Naive thymus-derived CD4-positive, alpha-beta T cell (primary cell): ENCODE results near the gene LEF1. TPM values are rescaled to one million over a fixed set of nuclear protein-coding genes. Genes with fewer than 3 reads are reported as not detected.
A peak's percentile ranks its signal among the peaks of the same experiment; 100 is the strongest.

ENCODE experiments used
- ATAC-seq: fragments of 150-1000 bp; cut with Tn5 transposase; 2 replicates; pipeline ENCODE4 v1.10.0; 2021; ENCODE audit warnings: mild to moderate bottlenecking, moderate library complexity
- CTCF ChIA-PET: fragments of 350-600 bp; sonication (Branson Sonifier 250); formaldehyde crosslinking; loops from one replicate; lab custom pipeline; 2021; ENCODE audit warnings: antibody characterized with exemption; lab: Charles Lee
- POLR2A ChIA-PET: fragments of 350-600 bp; sonication (Branson Sonifier 250); formaldehyde crosslinking; loops from one replicate; lab custom pipeline; 2021; ENCODE audit warnings: antibody characterized with exemption, inconsistent platforms; lab: Charles Lee
- DNase-seq, 9 donors: peaks; one replicate each; pipeline versions ENCODE4 v3.0.0 to v3.0.0-alpha.2; 2020 to 2022; ENCODE audit warnings: mixed read lengths in 1 of 9
- H3K27ac ChIP-seq: one replicate; pipeline ENCODE4 v1.7.0; 2013; ENCODE audit warnings: mild to moderate bottlenecking, low read depth, low read length, moderate library complexity
- H3K27me3 ChIP-seq, 2 donors: one replicate each; pipeline ENCODE4 v1.7.0; 2013; ENCODE audit warnings: low read length in 2 of 2, mild to moderate bottlenecking in 2 of 2, moderate library complexity in 2 of 2; ENCODE audit not compliant: control insufficient read depth in 2 of 2, insufficient read depth in 2 of 2
- H3K36me3 ChIP-seq, 3 experiments: 1 replicate in 2 of 3; 2 replicates in 1 of 3; pipeline ENCODE4 v1.7.0; 2013; ENCODE audit warnings: low read length in 3 of 3, mild to moderate bottlenecking in 3 of 3, moderate library complexity in 1 of 3; ENCODE audit not compliant: insufficient read depth in 3 of 3, control insufficient read depth in 2 of 3
- H3K4me1 ChIP-seq, 2 donors: one replicate each; pipeline ENCODE4 v1.7.0; 2013; ENCODE audit warnings: low read length in 2 of 2, mild to moderate bottlenecking in 2 of 2, moderate library complexity in 1 of 2; ENCODE audit not compliant: control insufficient read depth in 2 of 2, insufficient read depth in 2 of 2
- H3K4me3 ChIP-seq: 2 replicates; pipeline ENCODE4 v1.7.0; 2013; ENCODE audit warnings: mild to moderate bottlenecking, low read length
- H3K9me3 ChIP-seq, 3 experiments: 1 replicate in 2 of 3; 2 replicates in 1 of 3; pipeline ENCODE4 v1.7.0; 2013; ENCODE audit warnings: low read length in 3 of 3; ENCODE audit not compliant: control insufficient read depth in 2 of 3
- H3K27ac Mint-ChIP-seq, 9 donors: one replicate each; pipeline ENCODE4 v1.8.0; 2020 to 2022; ENCODE audit warnings: mixed read lengths in 9 of 9, mild to moderate bottlenecking in 8 of 9, moderate library complexity in 5 of 9, inconsistent platforms in 2 of 9
- H3K27me3 Mint-ChIP-seq, 5 donors: one replicate each; pipeline ENCODE4 v1.8.0; 2021 to 2022; ENCODE audit warnings: mixed read lengths in 5 of 5, mild to moderate bottlenecking in 1 of 5
- H3K36me3 Mint-ChIP-seq, 5 donors: one replicate each; pipeline ENCODE4 v1.8.0; 2020 to 2022; ENCODE audit warnings: mixed read lengths in 5 of 5, mild to moderate bottlenecking in 3 of 5, inconsistent platforms in 1 of 5
- H3K4me1 Mint-ChIP-seq, 7 donors: one replicate each; pipeline ENCODE4 v1.8.0; 2020 to 2022; ENCODE audit warnings: mixed read lengths in 7 of 7, mild to moderate bottlenecking in 3 of 7, inconsistent platforms in 1 of 7
- H3K4me3 Mint-ChIP-seq, 10 donors: one replicate each; pipeline ENCODE4 v1.8.0; 2020 to 2022; ENCODE audit warnings: mild to moderate bottlenecking in 10 of 10, mixed read lengths in 10 of 10, moderate library complexity in 6 of 10, inconsistent platforms in 2 of 10
- H3K9me3 Mint-ChIP-seq, 11 donors: one replicate each; pipeline ENCODE4 v1.8.0; 2020 to 2022; ENCODE audit warnings: mixed read lengths in 11 of 11, mild to moderate bottlenecking in 4 of 11, inconsistent platforms in 1 of 11, moderate library complexity in 1 of 11
- intact Hi-C, 2 donors: fragments of 100-400 bp; cut with micrococcal nuclease; formaldehyde crosslinking; loops; one replicate each; pipeline ENCODE4 v1.15.1; 2023
- polyA plus RNA-seq, 2 donors: library from polyadenylated mRNA; unstranded; fragments of 300-500 nt; fragmentation: Illumina TruSeq; gene quantifications; one replicate each; pipeline ENCODE4 v1.2.3, GENCODE V29; 2021
- total RNA-seq, 6 experiments: library from RNA in 5 of 6; stranded (reverse) in 5 of 6; gene quantifications; 1 replicate in 5 of 6; 2 replicates in 1 of 6; pipeline ENCODE4 v1.2.3 and lab custom pipeline; 2021 to 2026

Gene LEF1
- total RNA-seq (100 to 1,000 TPM; 270 to 830 (median 674) TPM), polyA plus RNA-seq (100 to 1,000 TPM; 637 to 928 TPM), total RNA-seq (lab: John Stamatoyannopoulos, UW) (743 reads per million, percentile 99 among the genes with 10 or more reads in this experiment)

DNA sequence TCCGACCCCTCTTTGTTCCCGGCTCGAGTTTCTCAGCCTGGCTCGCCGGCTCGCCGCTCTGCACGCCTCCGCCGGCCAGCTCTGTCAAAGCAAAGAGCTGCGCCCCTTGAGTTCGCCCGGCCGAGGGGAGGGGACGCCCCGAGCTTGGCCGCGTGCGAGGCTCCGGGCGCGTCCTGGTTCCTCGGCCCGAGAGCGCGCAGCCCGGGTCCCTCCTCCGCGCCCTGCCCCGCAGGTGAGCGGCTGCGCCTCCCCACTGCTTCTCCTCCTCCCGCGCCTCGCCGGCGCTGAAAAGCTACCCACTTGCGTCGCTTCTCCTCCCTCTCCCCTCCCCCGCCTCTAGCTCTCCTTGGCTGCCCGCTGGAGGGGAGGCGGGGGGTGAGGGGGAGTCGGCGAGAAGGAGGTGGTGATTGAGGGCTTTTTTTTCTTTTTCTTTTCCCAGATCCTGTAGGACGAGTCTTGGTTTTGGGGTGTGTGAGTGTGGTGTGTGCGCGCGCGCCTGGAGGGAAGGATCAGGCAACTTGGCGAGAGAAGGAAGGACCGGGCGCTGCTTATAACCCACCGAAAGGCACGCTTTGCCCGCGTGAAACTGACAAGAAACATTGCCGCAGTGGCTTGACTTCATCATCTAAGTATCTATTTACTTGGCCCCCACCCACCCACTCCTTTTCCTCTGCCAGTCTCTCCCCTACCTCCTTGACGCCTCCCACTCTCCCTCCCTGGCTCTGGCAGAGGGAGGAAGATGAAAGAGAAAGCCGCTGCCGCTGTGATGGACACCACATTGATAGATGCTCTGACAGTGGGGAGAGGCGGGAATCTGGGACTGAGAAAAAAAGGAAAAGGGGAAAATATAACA lies at the start of gene LEF1:
LEF1 (minus strand) TSS at position 262 of the 853 bp plus-strand sequence. CDS start 1,165 bp downstream, outside the sequence.
- Histone ChIP-seq H3K27me3 (no peaks in the 10 kb centered on the region), H3K9me3 (no peaks in the 10 kb centered on the region), H3K36me3 (peaks cover 0 to 43% (median 4%) of the 10 kb centered on the region in 3 experiments), H3K27ac (peak within 1 kb of the TSS; percentile 87), H3K4me1 (peaks cover 3 to 19% of the 10 kb centered on the region in 2 donors), H3K4me3 (peak within 1 kb of the TSS; percentile 86)
- peak within 1 kb of the TSS; percentile 89 to 100 (median 98) for H3K4me3 Mint-ChIP-seq
- peaks cover 20 to 41% (median 33%) of the 10 kb centered on the region in 7 donors for H3K4me1 Mint-ChIP-seq
- ChIA-PET CTCF (interaction anchor here (0.5 to 2.1 kb wide), 6 partner anchors 10 to 187 kb away, joined by 3 to 8 read pairs (median 4); no protein-coding TSS in a partner anchor), POLR2A (interaction anchor here (0.6 to 13.0 kb wide), 22 partner anchors 10 to 404 kb away, joined by 3 to 191 read pairs (median 4); no protein-coding TSS in a partner anchor)
- H3K27me3 Mint-ChIP-seq, result peaks cover 0 to 33% (median 0%) of the 10 kb centered on the region in 5 donors
- H3K36me3 Mint-ChIP-seq, result peaks cover 8 to 30% (median 21%) of the 10 kb centered on the region in 5 donors
- peak; percentile 53 to 84 (median 77) for DNase-seq
- peak; percentile 58 for ATAC-seq
- peaks cover 0 to 6% (median 0%) of the 10 kb centered on the region in 11 donors for H3K9me3 Mint-ChIP-seq
- peak within 1 kb of the TSS; percentile 89 to 99 (median 96) for H3K27ac Mint-ChIP-seq
- intact Hi-C loops, result loop anchor here in 1 of 2 donors (1.0 to 5.0 kb wide), 3 partner anchors 37 to 448 kb away; partner anchors contain the start of gene PAPSS1

- POLR2A ChIA-PET, result no interaction called here
- peaks cover 6 to 36% (median 13%) of the 10 kb centered on the region in 5 donors for H3K36me3 Mint-ChIP-seq
Measured at GRCh38 chr4:108216510-108216909, 47.8 kb upstream of the LEF1 start.

GRCh38 chr4:108215055-108215454 lies 46.3 kb upstream of the LEF1 start:
- intact Hi-C loops, result no loop called here
- H3K36me3 Mint-ChIP-seq, result peaks cover 6 to 41% (median 16%) of the 10 kb centered on the region in 5 donors
- peaks cover 0 to 4% of the 10 kb centered on the region in 2 donors for H3K4me1 ChIP-seq
- peaks cover 3 to 46% (median 37%) of the 10 kb centered on the region in 7 donors for H3K4me1 Mint-ChIP-seq
- no peak overlapping the region for H3K27ac ChIP-seq
- H3K4me3 Mint-ChIP-seq, result no peak overlapping the region
- peak overlapping the region in 1 of 9 donors; percentile 9 for H3K27ac Mint-ChIP-seq
- H3K9me3 Mint-ChIP-seq, result peaks cover 0 to 6% (median 0%) of the 10 kb centered on the region in 11 donors
- DNase-seq, result no peak
- no peaks in the 10 kb centered on the region for H3K9me3 ChIP-seq
- H3K4me3 ChIP-seq, result no peak overlapping the region
- POLR2A ChIA-PET, result interaction anchor here (1.7 kb wide), 1 partner anchor 10 kb away, joined by 5 read pairs; no protein-coding TSS in a partner anchor
- H3K27me3 Mint-ChIP-seq, result no peaks in the 10 kb centered on the region
- no peak for ATAC-seq
- no peaks in the 10 kb centered on the region for H3K27me3 ChIP-seq
- peaks cover 0 to 4% (median 0%) of the 10 kb centered on the region in 3 experiments for H3K36me3 ChIP-seq
- CTCF ChIA-PET, result interaction anchor here (0.5 kb wide), 1 partner anchor 1487 kb away, joined by 3 read pairs; no protein-coding TSS in a partner anchor

More at GRCh38 chr4:108216510-108216909, 47.8 kb upstream of the LEF1 start:
- Histone ChIP-seq H3K27me3 (no peaks in the 10 kb centered on the region), H3K9me3 (no peaks in the 10 kb centered on the region), H3K4me3 (no peak overlapping the region), H3K36me3 (peaks cover 0 to 2% (median 0%) of the 10 kb centered on the region in 3 experiments), H3K27ac (no peak overlapping the region), H3K4me1 (peaks cover 0 to 4% of the 10 kb centered on the region in 2 donors)
- H3K4me3 Mint-ChIP-seq, result no peak overlapping the region
- peaks cover 0 to 41% (median 30%) of the 10 kb centered on the region in 7 donors for H3K4me1 Mint-ChIP-seq
- H3K27ac Mint-ChIP-seq, result peak overlapping the region in 1 of 9 donors; percentile 28
- H3K9me3 Mint-ChIP-seq, result peaks cover 0 to 6% (median 0%) of the 10 kb centered on the region in 11 donors
- no peak for ATAC-seq
- DNase-seq, result no peak
- CTCF ChIA-PET, result no interaction called here
- intact Hi-C loops, result no loop called here
- no peaks in the 10 kb centered on the region for H3K27me3 Mint-ChIP-seq

- peak overlapping the region in 1 of 10 donors; percentile 18 for H3K4me3 Mint-ChIP-seq
- no peak overlapping the region for H3K4me3 ChIP-seq
- H3K9me3 Mint-ChIP-seq, result peaks cover 0 to 4% (median 0%) of the 10 kb centered on the region in 11 donors
- POLR2A ChIA-PET, result interaction anchor here (0.6 to 1.7 kb wide), 2 partner anchors 8 to 42 kb away, joined by 3 to 5 read pairs; no protein-coding TSS in a partner anchor
- H3K36me3 ChIP-seq, result peaks cover 0 to 4% (median 0%) of the 10 kb centered on the region in 3 experiments
- H3K9me3 ChIP-seq, result no peaks in the 10 kb centered on the region
- H3K27me3 ChIP-seq, result no peaks in the 10 kb centered on the region
- DNase-seq, result no peak
- intact Hi-C loops, result no loop called here
- CTCF ChIA-PET, result interaction anchor here (0.6 kb wide), 1 partner anchor 1603 kb away, joined by 3 read pairs; no protein-coding TSS in a partner anchor
- no peak for ATAC-seq
- H3K4me1 ChIP-seq, result peaks cover 0 to 4% of the 10 kb centered on the region in 2 donors
- H3K36me3 Mint-ChIP-seq, result peaks cover 8 to 42% (median 26%) of the 10 kb centered on the region in 5 donors
- H3K27ac Mint-ChIP-seq, result peak overlapping the region in 6 of 9 donors; percentile 40 to 87 (median 58)
- no peak overlapping the region for H3K27ac ChIP-seq
- no peaks in the 10 kb centered on the region for H3K27me3 Mint-ChIP-seq
- H3K4me1 Mint-ChIP-seq, result peaks cover 3 to 52% (median 45%) of the 10 kb centered on the region in 7 donors
Measured at GRCh38 chr4:108213723-108214122, 45.0 kb upstream of the LEF1 start.

DNA sequence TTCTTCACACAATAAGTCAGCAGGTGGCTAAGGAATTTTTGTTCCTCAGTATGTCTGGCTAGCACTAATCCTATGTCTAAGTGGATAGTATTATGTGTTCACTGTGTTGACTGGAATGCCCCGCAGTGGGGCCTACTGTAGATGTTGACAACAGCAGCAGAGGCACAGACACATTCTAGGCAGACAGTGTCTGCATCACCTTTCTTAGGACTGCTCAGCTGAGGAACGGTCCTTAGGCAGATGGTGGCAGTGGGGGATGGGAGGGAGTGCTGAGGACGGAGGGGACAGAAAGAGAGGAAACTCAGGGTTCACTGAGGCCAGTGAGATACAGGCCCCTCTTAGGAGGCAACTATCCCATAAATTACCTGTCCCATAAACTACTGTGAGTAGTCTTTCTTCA lies 44.6 kb upstream of the LEF1 start:
- POLR2A ChIA-PET, result interaction anchor here (0.6 kb wide), 1 partner anchor 42 kb away, joined by 3 read pairs; no protein-coding TSS in a partner anchor
- Histone ChIP-seq H3K9me3 (no peaks in the 10 kb centered on the region), H3K27me3 (no peaks in the 10 kb centered on the region), H3K27ac (no peak overlapping the region), H3K4me1 (peaks cover 0 to 4% of the 10 kb centered on the region in 2 donors), H3K4me3 (no peak overlapping the region), H3K36me3 (peaks cover 0 to 4% (median 0%) of the 10 kb centered on the region in 3 experiments)
- CTCF ChIA-PET, result no interaction called here
- H3K4me1 Mint-ChIP-seq, result peaks cover 3 to 53% (median 45%) of the 10 kb centered on the region in 7 donors
- peak overlapping the region in 1 of 10 donors; percentile 27 for H3K4me3 Mint-ChIP-seq
- H3K27me3 Mint-ChIP-seq, result no peaks in the 10 kb centered on the region
- DNase-seq, result no peak
- H3K27ac Mint-ChIP-seq, result peak overlapping the region in 5 of 9 donors; percentile 25 to 87 (median 55)
- H3K9me3 Mint-ChIP-seq, result peaks cover 0 to 4% (median 0%) of the 10 kb centered on the region in 11 donors
- ATAC-seq, result no peak
- intact Hi-C loops, result no loop called here
- H3K36me3 Mint-ChIP-seq, result peaks cover 9 to 43% (median 29%) of the 10 kb centered on the region in 5 donors
